Transverse colon (tissue), 3 donors: ENCODE results near the gene PSMB9.

Experiments used
- CTCF ChIP-seq, 5 experiments: fragments of 200-600 bp in 3 of 5; fragments of 450-650 bp in 2 of 5; sonication (generic) in 3 of 5; IDR thresholded peaks; 1 replicate in 2 of 5; 2 replicates in 3 of 5; pipeline ENCODE4 v1.5.1; 2016 to 2017; ENCODE audit warnings: antibody characterized with exemption in 5 of 5, inconsistent platforms in 3 of 5, mild to moderate bottlenecking in 2 of 5, moderate library complexity in 1 of 5
- EP300 ChIP-seq: sonication (generic); formaldehyde crosslinking; IDR thresholded peaks from one replicate; pipeline ENCODE4 v1.6.1; 2017; ENCODE audit warnings: antibody characterized with exemption, low read depth
- POLR2A ChIP-seq: fragments of 450-650 bp; IDR thresholded peaks from one replicate; pipeline ENCODE4 v1.6.1; 2016; ENCODE audit warnings: antibody characterized with exemption, mild to moderate bottlenecking, moderate library complexity

GRCh38 chr6:32829495-32829894 is 24.5 kb upstream of the PSMB9 start:
- TF ChIP-seq CTCF (IDR thresholded peaks at IDR 0.05), result no peak
- TF ChIP-seq EP300, result no peak
- TF ChIP-seq POLR2A, result no peak
